WTC11 (cell line): Measurements from ENCODE around the gene EIF5A2. TPM values are rescaled to one million over a fixed set of nuclear protein-coding genes. Genes with fewer than 3 reads are reported as not detected.

Source experiments
- ATAC-seq: fragments of 200-7000 bp; cut with Tn5 transposase; 2 replicates; pipeline ENCODE4 v1.10.0; 2021; ENCODE audit warnings: mild to moderate bottlenecking, moderate library complexity
- CTCF ChIA-PET: fragments of 300-600 bp; sonication (Branson Sonifier 250); formaldehyde crosslinking; loops from one replicate; lab custom pipeline; 2021; ENCODE audit warnings: antibody characterized with exemption; lab: Charles Lee
- POLR2A ChIA-PET: fragments of 350-600 bp; sonication (Branson Sonifier 250); formaldehyde crosslinking; loops from one replicate; lab custom pipeline; 2021; ENCODE audit warnings: antibody characterized with exemption; lab: Charles Lee
- DNase-seq: peaks from one replicate; pipeline ENCODE4 v3.0.0; 2021; ENCODE audit warnings: low spot score
- H3K27ac Mint-ChIP-seq: 2 replicates; pipeline ENCODE4 v1.8.0; 2021; ENCODE audit warnings: mixed read lengths
- H3K27me3 Mint-ChIP-seq: 2 replicates; pipeline ENCODE4 v1.8.0; 2021; ENCODE audit warnings: low read depth, mild to moderate bottlenecking, moderate library complexity, mixed read lengths
- H3K36me3 Mint-ChIP-seq: 2 replicates; pipeline ENCODE4 v1.8.0; 2021; ENCODE audit warnings: mixed read lengths
- H3K4me1 Mint-ChIP-seq: 2 replicates; pipeline ENCODE4 v1.8.0; 2022; ENCODE audit warnings: mixed read lengths
- H3K4me3 Mint-ChIP-seq: 2 replicates; pipeline ENCODE4 v1.8.0; 2021; ENCODE audit warnings: mild to moderate bottlenecking, moderate library complexity, mixed read lengths
- H3K9me3 Mint-ChIP-seq: 2 replicates; pipeline ENCODE4 v1.8.0; 2021; ENCODE audit warnings: mixed read lengths
- ATF1 ChIP-seq: sonication (generic); formaldehyde crosslinking; IDR thresholded peaks from 2 replicates; pipeline ENCODE4 v1.8.1; 2023; ENCODE audit warnings: mild to moderate bottlenecking, moderate library complexity, missing genetic modification reagents
- GABPB1 ChIP-seq: sonication (generic); formaldehyde crosslinking; IDR thresholded peaks from 2 replicates; pipeline ENCODE4 v1.8.1; 2023; ENCODE audit warnings: mild to moderate bottlenecking, missing genetic modification reagents
- HMGA2 ChIP-seq: fragments of 250-450 bp; sonication (Bioruptor Pico); IDR thresholded peaks from 2 replicates; pipeline ENCODE4 v1.4.0; 2021; ENCODE audit warnings: mild to moderate bottlenecking, moderate library complexity
- MYBL2 ChIP-seq: sonication (generic); formaldehyde crosslinking; IDR thresholded peaks from 2 replicates; pipeline ENCODE4 v1.8.1; 2023; ENCODE audit warnings: mild to moderate bottlenecking, moderate library complexity, missing genetic modification reagents
- ZNF121 ChIP-seq: sonication (generic); formaldehyde crosslinking; IDR thresholded peaks from 2 replicates; pipeline ENCODE4 v1.8.0; 2023; ENCODE audit warnings: missing genetic modification reagents
- ZNF671 ChIP-seq: fragments of 250-450 bp; sonication (Bioruptor Pico); IDR thresholded peaks from 2 replicates; pipeline ENCODE4 v1.8.0; 2021; ENCODE audit warnings: mild to moderate bottlenecking
- total RNA-seq: library from RNA; stranded (reverse); gene quantifications from 3 replicates; pipeline ENCODE4 v1.2.3, GENCODE V29; 2021
- TF ChIP-seq, protein P1 (sequence below): sonication (generic); formaldehyde crosslinking; IDR thresholded peaks from 2 replicates; pipeline ENCODE4 v1.8.0; 2022; ENCODE audit warnings: mild to moderate bottlenecking, missing genetic modification reagents
- TF ChIP-seq, protein P2 (sequence below): sonication (generic); formaldehyde crosslinking; IDR thresholded peaks from 2 replicates; pipeline ENCODE4 v1.8.1; 2023; ENCODE audit warnings: mild to moderate bottlenecking, missing genetic modification reagents
- TF ChIP-seq, protein P3 (sequence below): sonication (generic); formaldehyde crosslinking; IDR thresholded peaks from 2 replicates; pipeline ENCODE4 v1.8.0; 2022; ENCODE audit warnings: mild to moderate bottlenecking, missing genetic modification reagents
- TF ChIP-seq, protein P4 (sequence below): sonication (generic); formaldehyde crosslinking; IDR thresholded peaks from 2 replicates; pipeline ENCODE4 v1.8.0; 2022; ENCODE audit warnings: mild to moderate bottlenecking, missing genetic modification reagents

EIF5A2 gene
- total RNA-seq, 1 experiment from 2014 or later: 7.6 TPM

DNA sequence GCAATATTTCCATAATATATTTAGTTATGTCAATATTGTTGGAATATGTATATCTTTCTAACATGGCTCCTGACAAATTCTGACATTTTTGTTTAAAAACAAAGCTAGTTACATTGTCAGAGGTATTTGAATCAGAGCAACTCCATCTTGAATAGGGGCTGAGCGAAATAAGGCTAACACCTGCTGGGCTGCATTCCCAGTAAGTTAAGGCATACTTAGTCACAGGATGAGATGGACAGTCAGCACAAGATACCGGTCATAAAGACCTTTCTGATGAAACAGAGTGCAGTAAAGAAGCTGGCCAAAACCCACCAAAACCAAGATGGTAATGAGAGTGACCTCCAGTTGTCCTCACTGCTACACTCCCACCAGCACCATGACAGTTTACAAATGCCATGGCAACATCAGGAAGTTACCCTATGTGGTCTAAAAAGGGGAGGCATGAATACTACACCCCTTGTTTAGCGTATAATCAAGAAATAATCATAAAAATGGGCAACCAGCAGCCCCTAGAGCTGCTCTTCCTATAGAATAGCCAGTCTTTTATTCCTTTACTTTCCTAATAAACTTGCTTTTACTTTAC, 68.8 kb downstream of the EIF5A2 start:
- no peak overlapping the region for H3K27ac Mint-ChIP-seq
- DNase-seq (no peak), ATAC-seq (no peak)
- POLR2A ChIA-PET: no interaction called here
- H3K27me3 Mint-ChIP-seq: no peaks in the 10 kb centered on the region; the same call in none of the 2 replicates
- CTCF ChIA-PET: interaction anchor here (1.0 to 1.4 kb wide), 2 partner anchors 9 to 27 kb away, joined by 3 to 4 read pairs; no protein-coding TSS in a partner anchor
- TF ChIP-seq, protein P1, sequence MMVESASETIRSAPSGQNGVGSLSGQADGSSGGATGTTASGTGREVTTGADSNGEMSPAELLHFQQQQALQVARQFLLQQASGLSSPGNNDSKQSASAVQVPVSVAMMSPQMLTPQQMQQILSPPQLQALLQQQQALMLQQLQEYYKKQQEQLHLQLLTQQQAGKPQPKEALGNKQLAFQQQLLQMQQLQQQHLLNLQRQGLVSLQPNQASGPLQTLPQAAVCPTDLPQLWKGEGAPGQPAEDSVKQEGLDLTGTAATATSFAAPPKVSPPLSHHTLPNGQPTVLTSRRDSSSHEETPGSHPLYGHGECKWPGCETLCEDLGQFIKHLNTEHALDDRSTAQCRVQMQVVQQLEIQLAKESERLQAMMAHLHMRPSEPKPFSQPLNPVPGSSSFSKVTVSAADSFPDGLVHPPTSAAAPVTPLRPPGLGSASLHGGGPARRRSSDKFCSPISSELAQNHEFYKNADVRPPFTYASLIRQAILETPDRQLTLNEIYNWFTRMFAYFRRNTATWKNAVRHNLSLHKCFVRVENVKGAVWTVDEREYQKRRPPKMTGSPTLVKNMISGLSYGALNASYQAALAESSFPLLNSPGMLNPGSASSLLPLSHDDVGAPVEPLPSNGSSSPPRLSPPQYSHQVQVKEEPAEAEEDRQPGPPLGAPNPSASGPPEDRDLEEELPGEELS (CRISPR knock-in tag): no peak
- TF ChIP-seq, protein P2, sequence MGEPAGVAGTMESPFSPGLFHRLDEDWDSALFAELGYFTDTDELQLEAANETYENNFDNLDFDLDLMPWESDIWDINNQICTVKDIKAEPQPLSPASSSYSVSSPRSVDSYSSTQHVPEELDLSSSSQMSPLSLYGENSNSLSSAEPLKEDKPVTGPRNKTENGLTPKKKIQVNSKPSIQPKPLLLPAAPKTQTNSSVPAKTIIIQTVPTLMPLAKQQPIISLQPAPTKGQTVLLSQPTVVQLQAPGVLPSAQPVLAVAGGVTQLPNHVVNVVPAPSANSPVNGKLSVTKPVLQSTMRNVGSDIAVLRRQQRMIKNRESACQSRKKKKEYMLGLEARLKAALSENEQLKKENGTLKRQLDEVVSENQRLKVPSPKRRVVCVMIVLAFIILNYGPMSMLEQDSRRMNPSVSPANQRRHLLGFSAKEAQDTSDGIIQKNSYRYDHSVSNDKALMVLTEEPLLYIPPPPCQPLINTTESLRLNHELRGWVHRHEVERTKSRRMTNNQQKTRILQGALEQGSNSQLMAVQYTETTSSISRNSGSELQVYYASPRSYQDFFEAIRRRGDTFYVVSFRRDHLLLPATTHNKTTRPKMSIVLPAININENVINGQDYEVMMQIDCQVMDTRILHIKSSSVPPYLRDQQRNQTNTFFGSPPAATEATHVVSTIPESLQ (CRISPR knock-in tag): no peak
- TF ChIP-seq ZNF121 (CRISPR knock-in tag) (no peak), ZNF671 (CRISPR knock-in tag) (no peak), ATF1 (CRISPR knock-in tag) (no peak), HMGA2 (CRISPR knock-in tag) (no peak), GABPB1 (no peak), MYBL2 (CRISPR knock-in tag) (no peak)
- TF ChIP-seq, protein P3, sequence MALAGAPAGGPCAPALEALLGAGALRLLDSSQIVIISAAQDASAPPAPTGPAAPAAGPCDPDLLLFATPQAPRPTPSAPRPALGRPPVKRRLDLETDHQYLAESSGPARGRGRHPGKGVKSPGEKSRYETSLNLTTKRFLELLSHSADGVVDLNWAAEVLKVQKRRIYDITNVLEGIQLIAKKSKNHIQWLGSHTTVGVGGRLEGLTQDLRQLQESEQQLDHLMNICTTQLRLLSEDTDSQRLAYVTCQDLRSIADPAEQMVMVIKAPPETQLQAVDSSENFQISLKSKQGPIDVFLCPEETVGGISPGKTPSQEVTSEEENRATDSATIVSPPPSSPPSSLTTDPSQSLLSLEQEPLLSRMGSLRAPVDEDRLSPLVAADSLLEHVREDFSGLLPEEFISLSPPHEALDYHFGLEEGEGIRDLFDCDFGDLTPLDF (CRISPR knock-in tag): no peak
- TF ChIP-seq, protein P4, sequence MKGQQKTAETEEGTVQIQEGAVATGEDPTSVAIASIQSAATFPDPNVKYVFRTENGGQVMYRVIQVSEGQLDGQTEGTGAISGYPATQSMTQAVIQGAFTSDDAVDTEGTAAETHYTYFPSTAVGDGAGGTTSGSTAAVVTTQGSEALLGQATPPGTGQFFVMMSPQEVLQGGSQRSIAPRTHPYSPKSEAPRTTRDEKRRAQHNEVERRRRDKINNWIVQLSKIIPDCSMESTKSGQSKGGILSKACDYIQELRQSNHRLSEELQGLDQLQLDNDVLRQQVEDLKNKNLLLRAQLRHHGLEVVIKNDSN (CRISPR knock-in tag): no peak
- H3K4me3 Mint-ChIP-seq: no peak overlapping the region
- H3K36me3 Mint-ChIP-seq: peaks cover 6% of the 10 kb centered on the region
- H3K9me3 Mint-ChIP-seq: peaks cover 15% of the 10 kb centered on the region
- H3K4me1 Mint-ChIP-seq: peaks cover 50% of the 10 kb centered on the region

Other genes starting within 250 kb of the EIF5A2 start
- 120 to 169 TPM (median 125 TPM) in 3 replicates for gene RPL22L1, start 38.4 kb downstream of the EIF5A2 start, total RNA-seq
- gene SLC2A2, start 118.1 kb upstream of the EIF5A2 start, total RNA-seq: 0.16 TPM in 1 of 3 replicates, not detected in the others